Uterus (tissue), 4 donors: Measurements from ENCODE around the gene CTDSP2. TPM values are rescaled to one million over a fixed set of nuclear protein-coding genes. Genes with fewer than 3 reads are reported as not detected.

ENCODE experiments used
- DNase-seq, 2 donors: peaks; one replicate each; pipeline ENCODE4 v3.0.0-alpha.2; 2019 to 2020
- H3K27ac ChIP-seq, 2 donors: fragments of 200-600 bp; sonication (generic); 1 replicate in 1 of 2; 2 replicates in 1 of 2; pipeline ENCODE4 v1.5.1; 2016 to 2018
- H3K27me3 ChIP-seq, 2 donors: fragments of 200-600 bp; sonication (generic); one replicate each; pipeline ENCODE4 v1.5.1; 2018 to 2019; ENCODE audit warnings: control low read depth in 1 of 2
- H3K36me3 ChIP-seq, 2 donors: fragments of 200-600 bp; sonication (generic); one replicate each; pipeline ENCODE4 v1.5.1; 2019; ENCODE audit warnings: control low read depth in 1 of 2
- H3K4me1 ChIP-seq, 2 donors: fragments of 200-600 bp; sonication (generic); one replicate each; pipeline ENCODE4 v1.5.1; 2018 to 2019; ENCODE audit warnings: control low read depth in 1 of 2
- H3K4me3 ChIP-seq, 2 donors: fragments of 200-600 bp; sonication (generic); 1 replicate in 1 of 2; 2 replicates in 1 of 2; pipeline ENCODE4 v1.5.1; 2018 to 2019; ENCODE audit warnings: mild to moderate bottlenecking in 1 of 2
- H3K9me3 ChIP-seq, 2 donors: fragments of 200-600 bp; sonication (generic); one replicate each; pipeline ENCODE4 v1.5.1; 2019; ENCODE audit warnings: control low read depth in 1 of 2
- CTCF ChIP-seq, 4 experiments: fragments of 200-600 bp in 2 of 4; fragments of 450-650 bp in 2 of 4; sonication (generic) in 2 of 4; IDR thresholded peaks; one replicate each; pipeline ENCODE4 v1.5.1; 2016 to 2019; ENCODE audit warnings: antibody characterized with exemption in 4 of 4, mild to moderate bottlenecking in 2 of 4, moderate library complexity in 1 of 4
- POLR2A ChIP-seq, 2 donors: fragments of 450-650 bp; IDR thresholded peaks; one replicate each; pipeline ENCODE4 v1.6.1; 2016; ENCODE audit warnings: antibody characterized with exemption in 2 of 2, mild to moderate bottlenecking in 1 of 2, moderate library complexity in 1 of 2
- intact Hi-C: fragments of 100-400 bp; cut with DNase I; formaldehyde crosslinking; loops from one replicate; pipeline ENCODE4 v1.15.1; 2023; ENCODE audit warnings: low total_unique reads
- total RNA-seq, 4 donors: library from RNA; depleted of rRNA in 3 of 4; stranded (reverse); fragments of >200 nt in 3 of 4; gene quantifications; one replicate each; pipeline versions ENCODE4 v1.1.0 to v1.2.4, GENCODE V29; 2014 to 2023
- donor health status: DM: yes; HTN: yes; CAD: no.

The CTDSP2 gene
- total RNA-seq, 4 donors from 2014 or later: 66.2 to 212 (median 90.9) TPM

- H3K36me3 ChIP-seq: no peaks in the 10 kb centered on the region
- intact Hi-C loops: no loop called here
- peak overlapping the region; percentile 89 to 100 for H3K27ac ChIP-seq
- no peaks in the 10 kb centered on the region for H3K27me3 ChIP-seq
- peaks cover 0 to 4% of the 10 kb centered on the region in 2 donors for H3K4me1 ChIP-seq
- no peak for TF ChIP-seq POLR2A (IDR thresholded peaks at IDR 0.05)
- TF ChIP-seq CTCF (IDR thresholded peaks at IDR 0.05): no peak
- no peaks in the 10 kb centered on the region for H3K9me3 ChIP-seq
- no peak overlapping the region for H3K4me3 ChIP-seq
- no peak for DNase-seq
Measured at GRCh38 chr12:57853864-57854556, 7.5 kb upstream of the CTDSP2 start.

GRCh38 chr12:57852620-57853500 lies 6.3 kb upstream of the CTDSP2 start:
- peak; percentile 71 to 82 for DNase-seq
- no peaks in the 10 kb centered on the region for H3K27me3 ChIP-seq
- no peaks in the 10 kb centered on the region for H3K9me3 ChIP-seq
- no peaks in the 10 kb centered on the region for H3K36me3 ChIP-seq
- peaks cover 0 to 4% of the 10 kb centered on the region in 2 donors for H3K4me1 ChIP-seq
- TF ChIP-seq CTCF (IDR thresholded peaks at IDR 0.05) (peak; percentile 12 to 35 (median 22)), POLR2A (IDR thresholded peaks at IDR 0.05) (peak in 1 of 2 donors; percentile 42)
- peak overlapping the region; percentile 89 to 100 for H3K27ac ChIP-seq
- peak overlapping the region; percentile 26 to 36 for H3K4me3 ChIP-seq
- intact Hi-C loops: no loop called here

GRCh38 chr12:57852200-57852599 lies 5.7 kb upstream of the CTDSP2 start:
- no peak for DNase-seq
- Histone ChIP-seq H3K27ac (peak overlapping the region; percentile 89 to 100), H3K27me3 (no peaks in the 10 kb centered on the region), H3K9me3 (no peaks in the 10 kb centered on the region), H3K4me1 (peaks cover 0 to 4% of the 10 kb centered on the region in 2 donors), H3K4me3 (peak overlapping the region; percentile 26 to 36), H3K36me3 (no peaks in the 10 kb centered on the region)
- intact Hi-C loops: no loop called here
- TF ChIP-seq CTCF (IDR thresholded peaks at IDR 0.05) (no peak), POLR2A (IDR thresholded peaks at IDR 0.05) (no peak)

GRCh38 chr12:57851552-57851951 lies 5.0 kb upstream of the CTDSP2 start:
- Histone ChIP-seq H3K4me1 (peaks cover 0 to 4% of the 10 kb centered on the region in 2 donors), H3K9me3 (no peaks in the 10 kb centered on the region), H3K36me3 (no peaks in the 10 kb centered on the region), H3K4me3 (no peak overlapping the region), H3K27ac (peak overlapping the region; percentile 89 to 100), H3K27me3 (no peaks in the 10 kb centered on the region)
- no peak for TF ChIP-seq POLR2A (IDR thresholded peaks at IDR 0.05)
- TF ChIP-seq CTCF (IDR thresholded peaks at IDR 0.05): no peak
- DNase-seq: no peak
- intact Hi-C loops: no loop called here
